Putamen (tissue), 1 donor: ENCODE measurements around the gene OGFOD2.
"Not testable (repeated sequence)": the region's sequence is repeated elsewhere in the genome, so short reads cannot be mapped to it uniquely, and the experiment has no call there.

Experiments used
- DNase-seq: peaks from one replicate; pipeline ENCODE4 v3.0.0-alpha.2; 2016; ENCODE audit warnings: low spot score

The OGFOD2 gene

DNA sequence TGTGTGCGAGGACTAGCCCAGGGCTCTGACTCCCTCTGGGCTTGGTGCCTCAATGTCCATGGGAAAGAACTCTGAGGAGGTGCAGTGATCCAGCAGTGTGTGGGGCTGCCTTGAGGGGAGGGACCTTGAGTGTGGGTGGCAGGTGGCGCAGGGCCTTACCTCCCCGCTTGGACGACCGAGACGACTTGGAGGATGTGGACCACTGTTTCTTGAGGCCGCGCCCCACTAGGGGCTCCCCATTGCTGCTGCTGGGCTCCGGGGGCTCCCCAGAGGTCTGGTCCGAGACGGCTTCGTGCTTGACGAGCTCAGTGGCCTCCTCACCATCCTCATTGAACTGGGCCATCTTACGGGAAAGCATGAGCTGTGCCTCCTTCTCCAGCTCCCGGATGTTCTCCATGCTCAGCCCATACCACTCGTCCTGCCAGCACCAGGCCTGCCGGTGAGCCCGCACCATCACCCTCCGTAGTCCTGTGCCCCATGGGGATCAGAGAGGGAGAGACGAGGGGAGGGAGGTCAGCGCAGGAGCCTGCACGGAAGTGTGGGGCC, 30.1 kb downstream of the OGFOD2 start:
- no peak for DNase-seq

DNA sequence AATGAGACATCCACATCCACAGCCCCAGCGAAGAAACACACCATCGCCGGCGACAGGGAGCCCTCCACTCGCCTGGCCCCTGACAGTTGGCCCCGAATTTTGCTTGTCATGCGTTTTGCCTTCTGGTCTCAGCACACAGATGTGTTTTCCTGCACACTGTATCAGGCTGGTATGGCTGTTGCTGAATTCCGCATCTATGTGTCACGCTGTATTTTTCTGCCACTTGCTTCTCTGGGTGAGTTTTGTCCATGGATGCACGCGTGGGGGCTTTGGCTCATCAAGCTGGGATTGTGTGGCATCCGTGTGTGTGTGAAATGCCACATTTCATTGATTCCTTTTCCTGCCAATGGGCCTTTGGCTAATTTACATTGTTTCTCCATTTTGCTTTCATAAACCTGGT, 31.9 kb downstream of the OGFOD2 start:
- DNase-seq = no peak

DNA sequence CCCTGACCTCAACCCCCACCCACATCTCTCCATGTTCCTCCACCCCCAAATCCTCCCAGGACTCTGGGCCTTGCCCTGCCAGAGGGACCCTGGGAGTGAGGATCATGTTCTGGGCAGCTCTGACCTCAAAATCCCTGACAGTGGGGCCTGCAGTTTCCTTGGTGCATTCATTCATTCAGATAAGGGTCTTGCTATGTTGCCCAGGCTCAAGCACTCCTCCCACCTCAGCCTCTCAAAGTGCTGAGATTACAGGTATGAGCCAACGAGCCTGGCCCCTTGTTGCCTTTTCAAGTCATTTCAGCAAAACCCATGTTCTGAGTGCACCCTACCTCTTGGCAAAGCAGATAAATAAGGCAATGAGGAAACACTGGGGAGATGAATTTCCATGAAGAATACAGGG, 35.1 kb downstream of the OGFOD2 start:
- DNase-seq = no peak

DNA sequence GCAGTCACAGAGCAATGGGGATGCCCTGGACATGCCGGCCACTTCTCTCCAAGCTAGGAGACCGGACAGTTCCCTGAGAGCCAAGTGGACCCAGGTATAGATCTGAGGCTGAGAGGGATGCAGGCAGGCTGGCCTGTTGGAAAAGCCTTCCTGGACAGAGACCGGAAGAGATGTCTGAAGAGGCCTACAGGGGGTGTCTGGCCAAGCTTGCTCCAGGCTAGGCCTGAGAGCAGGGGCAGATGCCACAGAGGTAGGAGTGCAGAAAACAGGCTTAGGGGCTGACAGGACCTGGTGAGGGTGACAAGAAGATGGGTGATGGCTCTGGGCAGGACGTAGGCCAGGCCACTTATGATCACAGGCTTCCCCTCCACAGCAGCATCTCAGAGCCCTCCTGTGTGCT, 35.6 kb downstream of the OGFOD2 start:
- DNase-seq = no peak

DNA sequence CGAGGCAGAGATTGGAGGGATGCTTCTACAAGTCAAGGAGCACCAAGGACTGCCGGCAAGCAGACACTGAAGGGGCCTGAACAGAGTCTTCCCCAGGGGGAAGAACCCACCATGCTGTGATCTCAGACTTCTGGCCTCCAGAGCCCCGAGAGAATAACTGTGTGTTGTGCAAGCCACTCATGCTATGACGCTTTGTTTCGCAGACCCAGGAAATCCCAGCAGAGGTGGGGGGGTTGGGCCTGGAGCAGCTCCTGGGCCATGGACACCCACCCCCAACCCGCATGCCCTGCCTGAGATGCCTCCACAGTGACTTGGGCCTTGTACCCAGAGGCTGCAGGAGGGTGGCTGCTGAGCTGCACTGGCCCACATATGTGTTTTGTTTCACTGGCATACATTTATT, 36.7 kb downstream of the OGFOD2 start:
- no peak for DNase-seq

DNA sequence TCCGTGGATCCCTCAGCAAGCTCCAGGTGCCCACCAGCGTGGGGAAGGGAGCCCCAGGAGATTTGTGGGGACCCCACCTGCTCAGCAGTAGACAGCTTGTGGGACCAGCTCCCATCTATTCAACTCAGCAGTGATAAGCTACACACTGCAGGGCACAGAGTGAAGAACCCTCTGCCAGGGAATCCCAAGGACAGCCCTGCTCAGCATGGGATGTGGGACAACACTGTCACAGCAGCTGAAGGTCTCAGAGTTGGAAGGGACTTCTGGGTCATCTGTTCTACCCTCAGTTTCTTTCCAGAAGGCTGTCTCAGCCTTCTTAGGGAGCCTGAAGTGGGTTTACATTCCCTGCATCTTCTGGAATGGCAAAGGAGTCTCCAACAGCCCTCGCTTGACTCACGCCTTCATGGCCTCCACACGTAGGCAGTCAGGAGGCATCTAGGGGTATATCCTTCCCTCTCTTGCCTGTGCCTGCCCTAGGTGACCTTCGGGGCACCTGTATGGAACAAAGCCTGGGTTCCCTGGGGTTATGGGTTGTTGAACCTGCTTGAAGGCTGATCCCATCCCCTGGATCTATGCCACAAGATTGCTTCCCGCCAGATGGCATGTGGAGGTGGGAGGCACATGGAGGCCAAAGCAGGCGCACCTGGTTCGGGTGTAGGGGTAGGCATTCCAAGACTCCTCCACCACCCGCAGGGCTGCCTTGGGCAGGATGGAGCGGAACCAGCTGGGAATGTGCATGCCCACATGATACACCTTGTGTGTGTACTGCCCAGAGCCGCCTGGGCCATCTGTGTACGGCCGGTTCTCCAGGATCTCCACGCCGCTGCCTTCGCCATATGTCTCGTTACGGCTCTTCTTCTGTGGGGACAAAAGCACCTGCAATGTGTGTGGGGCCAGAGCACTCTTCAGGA, 38.4 kb downstream of the OGFOD2 start:
- DNase-seq = no peak

DNA sequence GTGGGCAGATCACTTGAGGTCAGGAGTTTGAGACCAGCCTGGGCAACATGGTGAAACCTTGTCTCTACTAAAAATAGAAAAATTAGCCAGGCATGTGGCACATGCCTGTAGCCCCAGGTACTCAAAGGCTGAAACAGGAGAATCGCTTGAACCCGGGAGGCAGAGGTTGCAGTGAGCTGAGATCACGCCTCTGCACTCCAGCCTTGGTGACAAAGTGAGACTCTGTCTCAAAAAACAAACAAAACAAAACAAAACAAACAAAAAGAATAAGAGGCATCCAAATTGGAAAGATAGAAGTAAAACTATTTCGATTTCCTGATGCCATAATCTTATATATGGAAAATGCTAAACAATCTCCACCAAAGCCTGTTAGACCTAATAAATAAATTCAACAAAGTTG, 39.4 kb downstream of the OGFOD2 start:
- not testable (repeated sequence) for DNase-seq

DNA sequence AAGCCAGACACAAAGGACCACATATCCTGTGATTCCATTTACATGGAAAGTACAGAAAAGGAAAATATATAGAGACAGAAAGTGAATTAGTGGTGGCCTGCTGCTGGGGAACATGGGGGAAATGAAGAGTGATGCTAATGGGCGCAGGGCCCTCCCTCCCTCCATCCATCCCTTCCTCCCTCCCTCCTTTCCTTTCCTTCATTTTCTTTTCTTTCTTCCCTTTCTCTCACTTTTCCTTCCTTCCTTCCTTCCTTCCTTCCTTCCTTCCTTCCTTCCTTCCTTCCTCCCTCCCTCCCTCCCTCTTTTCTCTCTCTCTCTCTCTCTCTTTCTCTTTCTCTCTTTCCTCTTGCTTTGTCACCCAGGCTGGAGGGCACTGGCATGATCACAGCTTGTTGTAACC, 42.7 kb downstream of the OGFOD2 start:
- no peak for DNase-seq

DNA sequence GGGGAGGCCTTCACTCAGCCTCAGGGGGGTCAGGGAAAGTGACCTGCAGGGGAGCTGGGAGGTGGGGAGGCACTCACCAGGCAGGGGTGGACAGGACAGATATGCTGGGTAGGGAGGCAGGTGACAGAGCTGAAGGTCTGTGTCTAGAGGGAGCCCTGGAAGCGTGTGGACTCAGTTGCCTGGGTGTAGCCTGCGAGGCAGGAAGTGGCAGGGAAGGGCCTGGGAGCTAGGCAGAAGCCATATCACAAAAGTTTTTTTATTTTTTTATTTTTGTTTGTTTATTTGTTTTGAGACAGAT, 44.7 kb downstream of the OGFOD2 start:
- no peak for DNase-seq

DNA sequence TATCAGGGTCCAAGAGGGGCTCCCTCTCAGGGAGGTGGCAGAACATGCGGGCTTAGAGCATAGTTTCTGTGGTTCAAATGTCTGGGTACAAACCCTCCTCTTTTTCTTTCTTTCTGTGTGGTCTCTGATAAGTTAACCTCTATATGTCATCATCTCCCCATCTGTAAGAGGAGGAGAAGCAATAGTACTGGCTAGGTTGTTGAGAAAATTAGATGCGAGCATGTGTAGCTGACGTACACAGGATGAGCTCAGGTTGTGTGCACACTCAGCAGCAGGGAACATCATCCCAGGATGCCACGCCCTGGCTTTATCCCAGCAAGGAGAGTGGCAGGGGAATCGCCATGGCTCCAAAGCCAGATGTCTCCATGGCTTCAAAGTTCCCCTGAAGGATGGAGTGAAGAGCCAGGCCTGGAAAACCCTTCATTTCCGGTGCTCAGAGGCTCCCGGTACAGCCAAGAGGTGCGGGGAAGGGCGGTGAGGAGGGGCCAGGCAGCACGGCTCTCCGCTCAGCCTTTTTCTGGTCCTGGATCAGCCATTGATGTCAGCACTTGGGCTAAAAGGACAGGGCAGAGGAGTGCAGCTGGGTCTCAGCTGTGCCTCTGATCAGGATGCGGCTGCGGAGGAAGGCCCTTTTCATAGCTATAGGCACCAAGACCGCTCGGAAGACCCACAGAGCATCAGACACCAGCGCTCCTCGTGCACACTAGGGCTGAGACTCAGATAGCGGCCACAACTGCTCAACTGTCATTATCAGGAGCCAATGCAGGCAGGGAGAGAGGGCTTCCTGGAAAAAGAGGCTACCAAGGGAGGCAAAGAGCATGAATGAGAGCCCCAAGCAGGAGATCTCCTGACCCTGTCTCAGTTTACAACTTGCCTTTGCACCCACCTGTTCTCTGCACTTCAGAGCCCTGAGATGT, 46.9 kb downstream of the OGFOD2 start:
- DNase-seq = no peak

DNA sequence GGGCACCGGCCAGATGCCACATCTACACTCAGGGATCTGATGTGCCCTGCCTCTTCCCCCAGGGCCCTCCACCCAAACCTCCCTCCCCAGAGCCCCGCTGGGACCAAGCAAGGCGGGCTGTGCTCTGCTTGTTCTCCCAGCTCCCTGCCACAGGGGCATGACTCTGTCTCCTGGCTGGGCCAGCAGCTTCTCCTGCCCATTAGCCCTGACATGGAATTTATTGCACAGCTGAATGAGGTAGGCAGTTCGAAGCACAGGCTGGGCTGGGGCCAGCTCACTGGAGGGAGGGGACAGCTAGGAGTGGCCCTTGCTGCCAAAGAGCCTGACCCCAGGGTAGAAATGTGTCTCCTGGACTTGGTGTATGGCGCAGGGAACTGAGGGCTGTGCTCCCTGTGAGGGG, 47.8 kb downstream of the OGFOD2 start:
- no peak for DNase-seq

DNA sequence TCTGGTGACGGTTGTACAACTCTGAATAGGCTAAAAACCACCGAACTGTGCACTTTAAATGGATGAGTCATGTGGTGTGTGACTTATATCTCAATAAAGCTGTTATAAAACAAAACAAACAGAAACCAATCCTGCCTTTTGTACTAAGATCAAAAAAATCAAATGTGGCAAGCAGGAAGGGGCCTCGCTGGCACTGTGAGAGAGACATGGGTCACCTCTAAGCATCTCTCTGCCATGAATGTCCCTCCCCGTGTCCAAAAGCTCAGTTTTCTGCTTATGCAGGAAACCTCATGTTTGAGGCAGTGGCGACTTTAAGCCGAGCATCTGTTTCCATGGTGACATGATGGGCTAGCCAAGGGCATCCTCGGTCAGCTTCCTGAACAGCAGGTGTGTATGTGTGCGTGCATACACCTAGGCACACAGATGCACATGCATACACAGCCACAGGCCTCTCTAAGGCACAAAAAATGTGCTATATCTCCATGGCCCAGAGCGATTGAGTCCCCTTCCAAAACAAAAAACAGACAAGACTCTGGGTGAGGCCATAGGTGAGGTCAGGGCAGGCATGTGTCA, 49.9 kb downstream of the OGFOD2 start:
- DNase-seq = no peak

DNA sequence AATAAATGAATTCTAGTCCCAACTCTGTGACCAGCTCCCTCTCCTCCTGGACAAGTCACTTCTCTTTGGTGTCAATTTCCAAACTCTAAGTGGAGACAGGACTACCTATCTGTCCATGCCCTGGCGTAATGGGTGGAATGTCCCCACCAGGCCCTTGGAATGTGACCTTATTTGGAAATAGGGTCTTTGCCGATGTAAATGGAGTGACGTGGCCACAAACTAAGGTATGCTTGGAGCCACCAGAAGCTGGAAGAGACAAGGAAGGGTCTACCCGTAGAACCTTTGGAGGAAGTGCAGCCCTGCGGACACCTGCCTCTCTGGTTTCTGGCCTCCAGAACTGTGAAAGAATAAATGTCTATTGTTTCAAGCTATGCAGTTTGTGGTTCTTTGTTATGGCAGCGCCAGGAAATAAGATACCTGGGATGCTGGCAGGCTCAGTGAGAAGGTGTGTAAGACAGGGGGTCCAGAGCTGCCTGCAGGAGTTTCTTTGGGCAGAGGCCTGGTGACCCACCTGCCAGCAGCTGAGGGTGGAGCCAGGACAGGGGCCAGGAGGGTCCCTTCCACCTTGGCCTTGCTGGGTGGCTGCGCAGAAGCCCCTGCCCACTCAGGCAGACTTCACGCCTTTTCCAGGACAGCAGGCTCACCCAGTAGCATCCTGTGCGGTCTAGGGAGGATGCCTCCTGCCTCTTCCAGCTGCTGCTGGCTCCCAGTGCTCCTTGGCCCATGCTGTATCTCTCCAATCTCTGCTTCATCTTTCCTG, 51.2 kb downstream of the OGFOD2 start:
- DNase-seq = no peak

DNA sequence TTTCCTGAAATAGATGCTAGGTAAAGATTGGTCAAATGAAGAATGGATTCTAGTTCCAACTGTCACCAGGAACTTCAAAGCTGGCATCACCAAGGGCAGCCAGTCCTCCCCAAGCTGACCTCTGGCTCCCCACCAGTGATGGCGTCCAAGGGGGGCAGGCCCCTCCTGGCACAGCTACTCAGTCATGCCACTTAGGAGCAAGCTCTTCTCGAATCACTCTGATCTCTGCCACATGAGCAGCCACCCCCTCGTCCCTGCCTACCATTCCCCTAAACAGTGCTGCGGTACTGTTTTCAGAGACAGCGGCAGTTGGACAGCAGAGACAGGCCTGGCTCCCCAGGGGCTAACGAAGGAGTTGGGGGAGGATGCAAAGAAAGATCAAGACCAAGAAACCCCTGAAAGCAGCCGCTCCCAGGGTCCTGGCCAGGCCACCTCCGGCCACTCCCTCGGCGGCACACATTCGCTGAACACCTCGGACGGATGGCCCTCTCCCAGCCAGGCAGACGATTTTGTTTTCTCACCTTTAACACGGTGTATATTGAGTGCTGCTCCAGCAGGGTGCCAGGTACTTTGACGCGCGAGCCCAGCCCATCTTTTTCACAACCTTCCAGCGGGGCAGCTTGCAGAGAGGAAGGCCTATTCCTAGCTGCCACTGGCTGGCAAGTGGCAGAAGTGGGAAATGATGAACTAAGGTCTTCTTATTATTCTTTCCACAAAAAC, 52.8 kb downstream of the OGFOD2 start:
- DNase-seq = no peak

DNA sequence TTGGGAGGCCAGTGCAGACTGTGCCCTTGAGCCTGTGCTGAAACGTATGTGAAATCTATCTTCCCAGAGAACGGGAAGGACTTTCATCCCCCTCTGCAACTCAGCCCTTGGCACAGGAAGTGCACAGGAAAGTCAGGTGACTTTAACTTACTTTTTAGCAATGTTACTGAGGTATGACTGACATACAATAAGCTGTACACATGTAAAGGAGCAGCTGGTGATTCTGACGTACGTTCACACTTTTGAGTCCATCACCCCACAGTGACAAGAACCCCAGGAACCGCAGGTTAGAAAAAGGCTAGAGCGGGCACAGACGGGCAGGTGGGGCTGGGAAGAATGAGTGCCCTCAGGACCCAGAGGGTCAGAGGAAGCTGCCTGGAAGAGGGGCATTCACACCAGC, 53.4 kb downstream of the OGFOD2 start:
- DNase-seq = no peak

DNA sequence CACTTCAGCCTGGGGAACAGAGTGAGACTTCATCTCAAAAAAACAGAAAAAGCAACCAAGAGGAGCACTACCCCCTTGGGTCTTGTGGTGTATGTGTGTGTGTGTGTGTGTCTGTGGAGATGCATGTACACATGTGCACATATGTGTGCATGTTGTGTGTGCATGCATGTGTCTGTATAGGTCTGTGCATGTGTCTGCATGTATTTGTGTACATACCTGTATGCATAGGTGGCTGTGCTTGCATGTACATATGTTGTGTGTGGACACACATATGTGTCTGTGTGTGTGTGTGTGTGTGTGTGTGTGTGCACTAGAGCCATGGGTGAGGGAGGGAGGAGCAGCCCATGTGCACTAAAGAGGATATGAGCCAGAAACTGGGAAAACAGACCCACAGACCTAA, 54.5 kb downstream of the OGFOD2 start:
- no peak for DNase-seq
